Ecto neural progenitor cell (in vitro differentiated cells): ENCODE results near the gene ANTXRL.
A peak's percentile ranks its signal among the peaks of the same experiment; 100 is the strongest.
"Not testable (repeated sequence)": the region's sequence is repeated elsewhere in the genome, so short reads cannot be mapped to it uniquely, and the experiment has no call there.

Experiments
- DNase-seq: peaks from one replicate; pipeline ENCODE4 v3.0.0-alpha.2; 2018; ENCODE audit warnings: low spot score

The ANTXRL gene

GRCh38 chr10:46308666-46309450 lies 22.1 kb downstream of the ANTXRL start:
- DNase-seq, result no peak

- DNase-seq, result no peak
These were observed 22.8 kb downstream of the ANTXRL start for GRCh38 chr10:46309511-46310142.

GRCh38 chr10:46310143-46310514 lies 23.3 kb downstream of the ANTXRL start:
- no peak for DNase-seq

GRCh38 chr10:46310851-46311250 lies 24.1 kb downstream of the ANTXRL start:
- DNase-seq, result no peak

GRCh38 chr10:46311501-46311951 lies 24.7 kb downstream of the ANTXRL start:
- no peak for DNase-seq

- DNase-seq, result not testable (repeated sequence)
These were observed 25.2 kb downstream of the ANTXRL start for GRCh38 chr10:46311961-46312431.

GRCh38 chr10:46312953-46313352 lies 26.2 kb downstream of the ANTXRL start:
- no peak for DNase-seq

- peak; percentile 39 for DNase-seq
These were observed 27.3 kb downstream of the ANTXRL start for GRCh38 chr10:46314071-46314470.

GRCh38 chr10:46315071-46315860 lies 28.5 kb downstream of the ANTXRL start:
- peak; percentile 34 for DNase-seq

GRCh38 chr10:46317370-46317769 lies 30.6 kb downstream of the ANTXRL start:
- DNase-seq, result peak; percentile 34

GRCh38 chr10:46317889-46318288 lies 31.1 kb downstream of the ANTXRL start:
- peak; percentile 31 for DNase-seq

GRCh38 chr10:46318799-46319198 lies 32.0 kb downstream of the ANTXRL start:
- no peak for DNase-seq

GRCh38 chr10:46319389-46319788 lies 32.6 kb downstream of the ANTXRL start:
- DNase-seq, result no peak

- no peak for DNase-seq
These were observed 35.0 kb downstream of the ANTXRL start for GRCh38 chr10:46321770-46322169.

- DNase-seq, result no peak
These were observed 36.4 kb downstream of the ANTXRL start for GRCh38 chr10:46323176-46323575.

GRCh38 chr10:46325021-46325420 lies 38.2 kb downstream of the ANTXRL start:
- DNase-seq, result no peak

GRCh38 chr10:46326066-46326465 lies 39.3 kb downstream of the ANTXRL start:
- DNase-seq, result no peak

GRCh38 chr10:46326971-46327370 lies 40.2 kb downstream of the ANTXRL start:
- DNase-seq, result no peak

GRCh38 chr10:46327685-46328084 lies 40.9 kb downstream of the ANTXRL start:
- DNase-seq, result no peak

- peak; percentile 33 for DNase-seq
These were observed 42.3 kb downstream of the ANTXRL start for GRCh38 chr10:46328853-46329689.

GRCh38 chr10:46329690-46330016 lies 42.9 kb downstream of the ANTXRL start:
- peak; percentile 47 for DNase-seq

- no peak for DNase-seq
These were observed 44.1 kb downstream of the ANTXRL start for GRCh38 chr10:46330894-46331293.
